Heart left ventricle (tissue), 16 donors: ENCODE results near the gene ISG20L2. TPM values are rescaled to one million over a fixed set of nuclear protein-coding genes. Genes with fewer than 3 reads are reported as not detected.

Experiments
- ATAC-seq, 4 donors: fragments of 200-7000 bp; cut with Tn5 transposase; one replicate each; pipeline ENCODE4 v1.9.1; 2020 to 2022; ENCODE audit warnings: moderate library complexity in 4 of 4, mild to moderate bottlenecking in 3 of 4, moderate number of reproducible peaks in 1 of 4
- DNase-seq, 5 donors: peaks; one replicate each; pipeline ENCODE4 v3.0.0-alpha.2; 2020
- H3K27ac ChIP-seq, 12 donors: fragments of 200-600 bp; sonication (generic) in 4 of 12; one replicate each; pipeline versions ENCODE4 v1.5.0 to v1.8.0; 2016 to 2022; ENCODE audit warnings: mild to moderate bottlenecking in 2 of 12
- H3K27me3 ChIP-seq, 9 donors: fragments of 200-600 bp; sonication (generic) in 2 of 9; one replicate each; pipeline versions ENCODE4 v1.5.1 to v1.8.0; 2016 to 2022; ENCODE audit warnings: mild to moderate bottlenecking in 3 of 9
- H3K36me3 ChIP-seq, 9 donors: fragments of 200-600 bp; sonication (generic) in 2 of 9; one replicate each; pipeline versions ENCODE4 v1.5.0 to v1.8.0; 2018 to 2022; ENCODE audit warnings: mild to moderate bottlenecking in 2 of 9
- H3K4me1 ChIP-seq, 12 donors: fragments of 200-600 bp; sonication (generic) in 4 of 12; one replicate each; pipeline versions ENCODE4 v1.5.0 to v1.8.0; 2016 to 2022; ENCODE audit warnings: mild to moderate bottlenecking in 3 of 12
- H3K4me3 ChIP-seq, 12 donors: fragments of 200-600 bp; sonication (generic) in 4 of 12; one replicate each; pipeline versions ENCODE4 v1.5.0 to v1.8.0; 2017 to 2022; ENCODE audit warnings: mild to moderate bottlenecking in 9 of 12, moderate library complexity in 4 of 12
- H3K9me3 ChIP-seq, 12 donors: fragments of 200-600 bp; sonication (generic) in 4 of 12; one replicate each; pipeline versions ENCODE4 v1.5.0 to v1.8.0; 2016 to 2022; ENCODE audit warnings: mild to moderate bottlenecking in 1 of 12
- CTCF ChIP-seq, 12 donors: fragments of 200-600 bp; sonication (generic) in 4 of 12; IDR thresholded peaks; one replicate each; pipeline versions ENCODE4 v1.5.0 to v1.8.0; 2018 to 2022; ENCODE audit warnings: antibody characterized with exemption in 12 of 12, mild to moderate bottlenecking in 5 of 12
- POLR2A ChIP-seq, 2 donors: fragments of 450-650 bp; IDR thresholded peaks; one replicate each; pipeline ENCODE4 v1.6.1; 2017; ENCODE audit warnings: antibody characterized with exemption in 2 of 2, mild to moderate bottlenecking in 2 of 2, moderate library complexity in 2 of 2
- WGBS, 4 donors: extraction: QIAGEN DNeasy Blood & Tissue Kit in 2 of 4; methylation state at CpG; one replicate each; pipeline versions ENCODE4 v1.1.5 to v1.1.7; 2013 to 2018; 5-methylcytosine and 5-hydroxymethylcytosine counted together
- intact Hi-C, 10 donors: fragments of 100-400 bp; cut with DNase I; formaldehyde crosslinking; loops; one replicate each; pipeline versions ENCODE4 v1.11.1 to v1.14.2; 2022
- polyA plus RNA-seq, 2 donors: library from polyadenylated mRNA; stranded (reverse); fragments of 200-250 nt; gene quantifications; one replicate each; pipeline ENCODE4 v1.2.3, GENCODE V29; 2013
- total RNA-seq, 9 donors: library from RNA; depleted of rRNA in 2 of 9; stranded (reverse); fragments of >200 nt in 2 of 9; fragmentation: NEBNext Ultra II Directional in 3 of 9; extraction: Animal tissue kit (Norgen Biotek cat#: 25700) in 3 of 9; gene quantifications; one replicate each; pipeline versions ENCODE4 v1.1.0 to v1.2.4, GENCODE V29; 2016 to 2023
- donor health status: ischemic (EF 13 %, LVEDD 7.1; RV severe dilation, severe dysfunction).
- donor health status: healthy with polysubstance abuse.
- donor health status: DM: no; HTN: yes; CAD: no.
- donor health status: DM: no; HTN: no; CAD: no.
- donor health status: ischemic (EF 25% LVEDD 6.9; RV normal size, moderate dysfunction).
- donor health status: ischemic (EF 25% LVEDD 5.7; RV mildly dilated, moderate dysfunction).
- donor health status: healthy.
- donor health status: DM: yes; HTN: yes; CAD: no.
- donor health status: ischemic (EF 35%, LVEDD 5.7; RV mildly dilated, moderate dysfunction).
- donor health status: nonischemic (EF 11% LVEDD 7.7; RV severe dilation, severe dysfunction).
- donor health status: DM: yes; HTN: yes; CAD: no.
- donor health status: PGD.
- donor health status: ischemic (EF 29% LVEDD 5.4; RV normal size, mild dysfunction).
- donor health status: nonischemic (EF 23%, LVEDD 6.1; RV moderate dilation, normal function).

Gene ISG20L2
- total and polyA plus RNA-seq, 11 donors: 5.1 to 17.9 (median 12.8) TPM

GRCh38 chr1:156750711-156751450 is 22.3 kb upstream of the ISG20L2 start:
- WGBS, 4 donors: 0 to 1% (median 0%) methylated on average over 45 to 64 of the region's 64 CpGs
- no peaks in the 10 kb centered on the region for H3K9me3 ChIP-seq
- peak overlapping the region; percentile 72 to 100 (median 96) for H3K4me3 ChIP-seq
- no peaks in the 10 kb centered on the region for H3K36me3 ChIP-seq
- intact Hi-C loops: loop anchor here in 1 of 10 donors (1.0 to 5.0 kb wide), 2 partner anchors 16 to 249 kb away; partner anchors contain the start of genes MEF2D and PRCC
- peak in 1 of 4 donors; percentile 12 for ATAC-seq
- H3K4me1 ChIP-seq: peaks cover 22 to 68% (median 53%) of the 10 kb centered on the region in 12 donors
- H3K27me3 ChIP-seq: no peaks in the 10 kb centered on the region
- DNase-seq: peak; percentile 54 to 81 (median 66)
- TF ChIP-seq CTCF (IDR thresholded peaks at IDR 0.05) (peak in 4 of 12 donors; percentile 3 to 11 (median 6)), POLR2A (IDR thresholded peaks at IDR 0.05) (no peak)
- peak overlapping the region; percentile 96 to 100 (median 99) for H3K27ac ChIP-seq

- Histone ChIP-seq H3K4me3 (peak overlapping the region; percentile 72 to 100 (median 96)), H3K9me3 (no peaks in the 10 kb centered on the region), H3K27ac (peak overlapping the region; percentile 96 to 100 (median 99)), H3K36me3 (peaks cover 0 to 3% (median 0%) of the 10 kb centered on the region in 9 donors), H3K4me1 (peaks cover 22 to 70% (median 58%) of the 10 kb centered on the region in 12 donors), H3K27me3 (no peaks in the 10 kb centered on the region)
- peak in 1 of 5 donors; percentile 41 for DNase-seq
- 4 to 8% (median 5%) methylated on average over 3 to 5 of the region's 5 CpGs for WGBS, 4 donors
- ATAC-seq: no peak
- intact Hi-C loops: loop anchor here in 1 of 10 donors (5.0 kb wide), 1 partner anchor 248 kb away; the partner anchor contains the start of gene MEF2D
- TF ChIP-seq CTCF (IDR thresholded peaks at IDR 0.05): no peak
- no peak for TF ChIP-seq POLR2A (IDR thresholded peaks at IDR 0.05)
Observed at GRCh38 chr1:156750191-156750672, 21.7 kb upstream of the ISG20L2 start.

GRCh38 chr1:156749419-156750118 is 21.0 kb upstream of the ISG20L2 start:
- H3K36me3 ChIP-seq: peaks cover 0 to 10% (median 4%) of the 10 kb centered on the region in 9 donors
- ATAC-seq: no peak
- no peaks in the 10 kb centered on the region for H3K27me3 ChIP-seq
- no peak for DNase-seq
- H3K4me3 ChIP-seq: peak overlapping the region; percentile 11 to 100 (median 96)
- no peak for TF ChIP-seq POLR2A (IDR thresholded peaks at IDR 0.05)
- TF ChIP-seq CTCF (IDR thresholded peaks at IDR 0.05): no peak
- no peaks in the 10 kb centered on the region for H3K9me3 ChIP-seq
- peak overlapping the region; percentile 96 to 100 (median 99) for H3K27ac ChIP-seq
- H3K4me1 ChIP-seq: peaks cover 22 to 72% (median 62%) of the 10 kb centered on the region in 12 donors
- WGBS, 4 donors: 21 to 35% (median 28%) methylated on average over 8 of the region's 8 CpGs
- intact Hi-C loops: loop anchor here in 1 of 10 donors (5.0 kb wide), 1 partner anchor 247 kb away; the partner anchor contains the start of gene MEF2D
